ENCODE measurements around the gene NGF. TPM values are rescaled to one million over a fixed set of nuclear protein-coding genes. Genes with fewer than 3 reads are reported as not detected.

The NGF gene
- polyA plus RNA-seq, 1 experiment, result 6.7 TPM

GRCh38 chr1:115317101-115318012 is 20.7 kb downstream of the NGF start:
- no peaks in the 10 kb centered on the region for H3K9me3 ChIP-seq (ENCODE audit: control insufficient read depth, insufficient read depth, low read length)
- POLR2A ChIA-PET, result no interaction called here
- DNase-seq (ENCODE audit: low read depth, low spot score), result no peak
- TF ChIP-seq, protein P1, sequence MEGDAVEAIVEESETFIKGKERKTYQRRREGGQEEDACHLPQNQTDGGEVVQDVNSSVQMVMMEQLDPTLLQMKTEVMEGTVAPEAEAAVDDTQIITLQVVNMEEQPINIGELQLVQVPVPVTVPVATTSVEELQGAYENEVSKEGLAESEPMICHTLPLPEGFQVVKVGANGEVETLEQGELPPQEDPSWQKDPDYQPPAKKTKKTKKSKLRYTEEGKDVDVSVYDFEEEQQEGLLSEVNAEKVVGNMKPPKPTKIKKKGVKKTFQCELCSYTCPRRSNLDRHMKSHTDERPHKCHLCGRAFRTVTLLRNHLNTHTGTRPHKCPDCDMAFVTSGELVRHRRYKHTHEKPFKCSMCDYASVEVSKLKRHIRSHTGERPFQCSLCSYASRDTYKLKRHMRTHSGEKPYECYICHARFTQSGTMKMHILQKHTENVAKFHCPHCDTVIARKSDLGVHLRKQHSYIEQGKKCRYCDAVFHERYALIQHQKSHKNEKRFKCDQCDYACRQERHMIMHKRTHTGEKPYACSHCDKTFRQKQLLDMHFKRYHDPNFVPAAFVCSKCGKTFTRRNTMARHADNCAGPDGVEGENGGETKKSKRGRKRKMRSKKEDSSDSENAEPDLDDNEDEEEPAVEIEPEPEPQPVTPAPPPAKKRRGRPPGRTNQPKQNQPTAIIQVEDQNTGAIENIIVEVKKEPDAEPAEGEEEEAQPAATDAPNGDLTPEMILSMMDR (IDR thresholded peaks at IDR 0.05; ENCODE audit: low read depth, low read length), result no peak
- CTCF ChIA-PET, result interaction anchor here (1.1 to 3.5 kb wide), 4 partner anchors 175 to 278 kb away, joined by 3 to 17 read pairs (median 7); no protein-coding TSS in a partner anchor
- H3K4me3 ChIP-seq (ENCODE audit: low read depth, low read length), result no peak overlapping the region
- H3K27me3 ChIP-seq (ENCODE audit: control insufficient read depth, insufficient read depth, low read length), result no peaks in the 10 kb centered on the region
- H3K27ac ChIP-seq (ENCODE audit: low read depth, low read length), result no peak overlapping the region

DNA sequence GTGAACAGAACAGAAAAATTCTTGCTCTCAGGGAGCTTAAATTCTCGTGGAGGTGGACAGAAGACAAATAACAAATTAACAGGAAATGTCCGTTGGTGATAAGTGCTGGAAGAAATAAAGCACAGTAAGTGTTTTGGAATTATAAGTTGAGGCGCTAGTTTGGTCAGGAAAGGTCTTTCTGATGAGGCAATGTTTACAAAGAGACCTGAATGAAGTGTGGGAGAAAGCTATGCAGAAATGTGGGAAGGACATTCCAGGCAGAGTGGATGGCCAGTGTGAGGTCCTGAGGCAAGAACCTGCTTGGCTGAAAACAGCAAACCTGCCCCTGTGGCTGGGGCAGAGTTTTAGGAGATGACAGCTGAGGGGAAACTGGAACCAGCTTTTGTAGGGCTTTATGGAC is 23.3 kb downstream of the NGF start:
- POLR2A ChIA-PET, result interaction anchor here (0.8 to 1.0 kb wide), 3 partner anchors 12 to 18 kb away, joined by 3 read pairs; no protein-coding TSS in a partner anchor
- no peaks in the 10 kb centered on the region for H3K9me3 ChIP-seq (ENCODE audit: control insufficient read depth, insufficient read depth, low read length)
- CTCF ChIA-PET, result interaction anchor here (0.6 to 3.9 kb wide), 4 partner anchors 10 to 281 kb away, joined by 3 to 17 read pairs (median 10); no protein-coding TSS in a partner anchor
- H3K27me3 ChIP-seq (ENCODE audit: control insufficient read depth, insufficient read depth, low read length), result no peaks in the 10 kb centered on the region
- TF ChIP-seq, protein P1 (IDR thresholded peaks at IDR 0.05; ENCODE audit: low read depth, low read length), result no peak
- no peak overlapping the region for H3K4me3 ChIP-seq (ENCODE audit: low read depth, low read length)
- DNase-seq (ENCODE audit: low read depth, low spot score), result peak; percentile 61
- no peak overlapping the region for H3K27ac ChIP-seq (ENCODE audit: low read depth, low read length)

DNA sequence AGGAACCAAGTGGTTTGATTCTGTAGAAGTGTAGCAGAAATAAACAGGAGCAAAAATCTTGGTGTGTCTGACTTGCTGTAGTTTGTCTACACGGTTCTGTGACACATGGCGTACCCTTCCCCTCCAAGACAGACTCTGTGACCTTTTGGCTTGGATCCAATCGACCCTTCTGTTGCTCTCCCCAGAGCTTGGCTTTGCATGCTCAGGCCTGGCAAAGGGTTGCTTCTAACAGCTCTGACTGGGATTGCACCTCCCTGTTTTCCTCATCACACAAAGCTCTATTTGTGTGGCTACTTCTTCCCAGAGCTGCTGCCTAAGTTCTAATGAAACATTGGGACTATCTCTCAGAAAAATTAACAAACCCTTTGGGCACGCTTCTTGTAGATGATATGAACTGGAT is 24.0 kb downstream of the NGF start:
- Histone ChIP-seq H3K27me3 (ENCODE audit: control insufficient read depth, insufficient read depth, low read length) (no peaks in the 10 kb centered on the region), H3K27ac (ENCODE audit: low read depth, low read length) (no peak overlapping the region), H3K4me3 (ENCODE audit: low read depth, low read length) (no peak overlapping the region), H3K9me3 (ENCODE audit: control insufficient read depth, insufficient read depth, low read length) (no peaks in the 10 kb centered on the region)
- CTCF ChIA-PET, result interaction anchor here (1.0 to 3.9 kb wide), 3 partner anchors 10 to 282 kb away, joined by 3 to 17 read pairs (median 17); no protein-coding TSS in a partner anchor
- DNase-seq (ENCODE audit: low read depth, low spot score), result no peak
- TF ChIP-seq, protein P1 (IDR thresholded peaks at IDR 0.05; ENCODE audit: low read depth, low read length), result no peak
- POLR2A ChIA-PET, result interaction anchor here (0.9 to 1.0 kb wide), 2 partner anchors 16 to 18 kb away, joined by 3 read pairs; no protein-coding TSS in a partner anchor

DNA sequence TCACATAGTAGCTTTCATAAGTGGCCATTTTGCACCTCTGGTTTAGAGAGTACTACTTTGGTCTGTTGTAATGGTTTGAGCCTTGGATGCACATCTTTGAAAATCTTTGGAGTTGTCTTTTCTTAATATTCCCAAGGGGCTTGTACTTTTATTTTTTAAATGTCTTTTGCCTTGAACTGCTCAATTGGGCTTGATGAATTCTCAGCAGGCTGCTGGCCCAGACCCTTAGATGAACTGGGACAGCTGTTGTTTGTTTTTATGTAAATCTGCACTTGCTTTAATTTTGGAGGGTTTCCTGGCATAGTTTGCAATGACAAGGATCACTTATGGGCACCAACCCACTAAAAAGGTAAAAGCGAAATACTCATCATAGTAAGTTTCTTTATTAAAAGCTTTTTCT is 24.9 kb downstream of the NGF start:
- ChIA-PET POLR2A (no interaction called here), CTCF (interaction anchor here (3.9 kb wide), 1 partner anchor 283 kb away, joined by 17 read pairs; no protein-coding TSS in a partner anchor)
- Histone ChIP-seq H3K9me3 (ENCODE audit: control insufficient read depth, insufficient read depth, low read length) (no peaks in the 10 kb centered on the region), H3K27ac (ENCODE audit: low read depth, low read length) (no peak overlapping the region), H3K4me3 (ENCODE audit: low read depth, low read length) (no peak overlapping the region), H3K27me3 (ENCODE audit: control insufficient read depth, insufficient read depth, low read length) (no peaks in the 10 kb centered on the region)
- DNase-seq (ENCODE audit: low read depth, low spot score), result no peak
- TF ChIP-seq, protein P1 (IDR thresholded peaks at IDR 0.05; ENCODE audit: low read depth, low read length), result no peak

- ChIA-PET CTCF (interaction anchor here (3.9 kb wide), 1 partner anchor 283 kb away, joined by 17 read pairs; no protein-coding TSS in a partner anchor), POLR2A (no interaction called here)
- Histone ChIP-seq H3K27me3 (ENCODE audit: control insufficient read depth, insufficient read depth, low read length) (no peaks in the 10 kb centered on the region), H3K9me3 (ENCODE audit: control insufficient read depth, insufficient read depth, low read length) (no peaks in the 10 kb centered on the region), H3K27ac (ENCODE audit: low read depth, low read length) (no peak overlapping the region), H3K4me3 (ENCODE audit: low read depth, low read length) (no peak overlapping the region)
- no peak for DNase-seq (ENCODE audit: low read depth, low spot score)
- TF ChIP-seq, protein P1 (IDR thresholded peaks at IDR 0.05; ENCODE audit: low read depth, low read length), result no peak
Observed at GRCh38 chr1:115312742-115313141, 25.3 kb downstream of the NGF start.

Measured in AG04450 (cell line).